Stimulated activated CD8-positive, alpha-beta memory T cell treated with anti-CD3 and anti-CD28 coated beads, Interleukin-7, amount 100 ng/mL, for 24 hours (primary cell): ENCODE results near the gene NR1D1.

Source experiments
- DNase-seq: peaks from one replicate; pipeline ENCODE4 v3.0.0-alpha.2; 2020; ENCODE audit warnings: low read depth

Gene NR1D1

GRCh38 chr17:40062329-40063186 is 37.8 kb downstream of the NR1D1 start, which contains the start of gene THRA:
Gene THRA (plus strand): TSS chr17:40062965. CDS start chr17:40074489, 11,524 bp downstream.
- no peak for DNase-seq

GRCh38 chr17:40061609-40062038 is 38.8 kb downstream of the NR1D1 start:
- DNase-seq = no peak

GRCh38 chr17:40060887-40061608 is 39.3 kb downstream of the NR1D1 start:
- no peak for DNase-seq

- no peak for DNase-seq
Observed at GRCh38 chr17:40059729-40060475, 40.5 kb downstream of the NR1D1 start.

- no peak for DNase-seq
Observed at GRCh38 chr17:40058865-40059264, 41.5 kb downstream of the NR1D1 start.

- no peak for DNase-seq
Observed at GRCh38 chr17:40058186-40058784, 42.1 kb downstream of the NR1D1 start.

- DNase-seq = no peak
Observed at GRCh38 chr17:40056379-40057015, 43.9 kb downstream of the NR1D1 start.
